ENCODE data around the gene CDSN.

The CDSN gene

DNA sequence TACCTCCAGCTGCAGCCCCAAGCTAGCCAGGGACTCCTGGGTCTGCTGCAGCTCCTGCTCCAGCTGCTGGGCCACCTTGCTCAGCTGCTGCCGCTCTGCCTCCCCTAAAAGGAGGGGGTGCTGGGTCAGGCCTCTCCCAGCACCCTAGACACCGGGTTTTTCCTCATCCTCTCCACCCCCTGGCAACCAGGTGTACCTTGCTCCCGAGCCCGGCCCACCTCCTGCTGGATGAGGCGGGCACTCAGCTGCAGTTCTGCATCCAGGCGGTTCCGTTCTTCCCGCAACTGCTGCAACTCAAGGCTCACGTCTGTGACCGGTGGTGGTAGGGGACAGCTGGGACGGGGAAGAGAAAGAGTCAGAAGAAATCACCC is 24.7 kb upstream of the CDSN start:
- no peak for DNase-seq

DNA sequence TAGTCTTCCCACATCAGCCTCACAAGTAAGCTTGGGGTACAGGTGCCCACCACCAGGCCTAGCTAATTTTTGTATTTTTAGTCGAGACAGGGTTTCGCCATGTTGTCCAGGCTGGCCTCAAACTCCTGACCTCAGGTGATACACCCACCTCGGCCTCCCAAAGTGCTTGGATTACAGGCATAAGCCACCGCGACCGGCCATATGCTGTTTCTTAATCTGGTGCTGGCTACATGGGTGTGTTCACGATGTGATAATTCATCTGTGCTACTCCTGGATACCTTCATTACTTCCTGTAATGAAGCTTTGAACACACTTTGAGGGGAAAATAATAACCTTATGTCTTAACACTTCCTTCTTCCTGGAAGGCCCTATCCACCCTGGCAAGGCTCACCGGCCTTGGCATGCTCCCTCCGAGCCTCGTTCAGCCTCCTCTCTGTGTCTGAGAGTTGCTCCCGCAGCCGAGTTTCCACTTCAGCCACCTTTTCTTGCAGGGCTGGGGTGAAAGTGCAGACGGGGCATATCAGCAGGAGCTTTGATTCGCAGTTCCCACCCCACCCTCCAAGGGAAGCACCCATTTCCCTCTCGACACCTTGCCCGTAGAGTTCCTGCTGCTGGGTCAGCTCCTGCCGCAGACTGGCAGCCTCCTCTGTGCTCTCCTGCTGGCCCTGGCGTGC is 24.2 kb upstream of the CDSN start:
- DNase-seq = no peak

DNA sequence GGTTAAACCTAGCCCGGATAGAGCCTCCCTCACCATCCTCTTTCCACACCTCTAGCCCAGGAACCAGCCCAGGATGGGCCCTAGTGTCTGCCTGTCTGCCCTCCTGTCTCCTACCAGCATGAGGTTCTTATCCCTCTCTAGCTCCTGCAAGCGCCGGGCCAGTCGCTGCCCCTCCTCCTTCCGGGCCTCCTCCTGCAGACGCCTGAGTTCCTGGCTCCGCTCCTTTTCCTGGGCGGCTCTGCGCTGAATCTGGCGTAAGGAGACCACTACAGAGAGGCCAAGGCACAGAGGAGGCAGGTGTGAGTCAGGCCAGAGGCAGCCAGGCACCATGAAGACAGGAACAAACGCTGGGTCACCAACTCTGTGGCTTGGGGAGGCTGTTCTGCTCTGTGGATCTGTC is 22.9 kb upstream of the CDSN start:
- no peak for DNase-seq

DNA sequence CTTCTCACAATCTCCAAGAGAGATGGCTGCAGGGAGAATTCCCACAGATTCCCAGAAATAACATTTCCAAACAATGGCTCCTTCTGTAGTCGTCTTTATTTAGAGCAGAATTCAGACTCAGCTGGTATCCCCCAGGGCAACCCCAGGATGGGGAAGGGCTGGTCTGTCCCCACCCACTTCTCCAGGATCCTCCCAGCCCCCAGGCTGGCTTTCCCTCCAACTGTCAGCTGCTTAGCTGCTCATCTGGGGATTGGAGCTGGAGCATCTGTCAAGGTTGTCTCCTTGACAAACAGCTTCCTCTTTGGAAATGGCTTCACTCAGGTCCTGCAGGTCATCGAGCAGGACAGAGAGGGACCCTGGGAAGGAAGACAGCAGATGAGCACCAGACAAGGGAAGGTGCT is 22.1 kb upstream of the CDSN start:
- DNase-seq = no peak

DNA sequence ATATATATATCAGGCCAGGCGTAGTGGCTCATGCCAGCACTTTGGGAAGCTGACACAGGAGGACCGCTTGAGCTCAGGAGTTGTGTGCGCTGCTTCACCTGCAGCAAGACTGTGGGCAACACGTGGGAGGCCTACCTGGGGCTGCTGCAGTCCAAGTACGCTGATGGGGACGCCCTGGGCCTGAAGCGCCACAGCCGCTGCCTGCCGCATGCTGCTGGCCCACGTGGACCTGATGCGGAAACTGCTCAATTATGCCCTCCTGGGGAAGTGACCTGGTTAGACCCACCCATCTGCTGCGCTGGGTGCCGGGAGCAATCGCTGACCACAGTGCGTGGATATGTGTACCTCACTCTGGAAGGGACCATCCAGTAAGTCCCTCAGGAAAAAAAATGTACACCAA is 20.4 kb upstream of the CDSN start:
- DNase-seq = no peak

DNA sequence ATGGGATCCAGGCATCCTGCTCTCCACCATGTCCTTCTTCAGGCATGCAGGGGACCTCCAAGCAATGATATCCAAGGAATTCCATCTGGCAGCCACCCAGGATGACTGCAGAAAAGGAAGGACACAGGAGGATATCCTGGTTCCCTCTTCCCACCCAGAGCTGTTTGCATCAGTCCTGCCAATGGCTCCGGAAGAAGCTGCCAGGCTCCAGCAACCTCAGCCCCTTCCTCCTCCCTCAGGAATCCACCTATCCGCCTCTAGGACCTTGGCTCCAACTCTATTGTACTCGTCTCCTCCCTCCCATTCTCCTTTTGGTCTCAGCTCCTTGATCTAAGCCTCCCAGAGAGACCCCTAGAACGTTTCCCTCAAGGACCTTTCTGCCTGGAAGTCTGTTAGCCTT is 19.4 kb upstream of the CDSN start:
- DNase-seq = no peak

DNA sequence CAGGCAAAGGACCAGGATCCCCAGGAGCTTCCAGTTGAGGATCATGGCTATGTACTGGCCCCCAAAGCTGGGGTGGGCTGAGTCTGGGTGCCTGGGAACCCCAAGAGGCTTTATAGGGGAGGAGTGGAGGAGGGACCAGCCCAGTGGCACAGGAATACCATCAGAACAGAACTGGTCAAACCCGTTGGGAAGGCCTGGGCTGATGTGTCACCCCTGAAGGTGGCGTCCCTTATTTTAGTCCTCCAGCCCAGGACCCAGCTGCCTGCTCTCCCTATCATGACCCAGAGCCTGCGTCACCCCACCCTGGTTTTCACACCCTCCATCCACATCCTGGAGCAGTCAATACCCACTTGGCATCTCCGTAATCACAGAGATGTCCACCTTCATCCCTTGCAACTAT is 18.7 kb upstream of the CDSN start, which contains the start of gene PSORS1C2:
Gene PSORS1C2, minus strand, starts transcription at position 85 of the 400 bp plus-strand sequence. Its CDS starts 40 bp downstream, at position 45.
- DNase-seq = no peak

DNA sequence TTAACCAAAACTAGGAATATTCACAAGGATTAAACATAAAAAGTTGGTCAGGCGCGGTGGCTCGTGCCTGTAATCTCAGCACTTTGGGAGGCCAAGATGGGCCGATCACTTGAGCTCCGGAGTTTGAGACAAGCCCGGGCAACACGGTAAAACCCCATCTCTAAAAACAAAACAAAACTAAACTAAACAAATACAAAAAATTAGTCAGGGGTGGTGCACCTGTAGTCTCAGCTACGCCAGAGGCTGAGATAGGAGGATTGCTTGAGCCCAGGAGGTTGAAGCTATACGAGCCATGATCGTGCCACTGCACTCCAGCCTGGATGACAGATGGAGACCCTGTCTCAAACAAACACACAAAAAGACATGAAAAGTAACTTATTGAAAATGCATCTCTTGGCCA is 15.5 kb upstream of the CDSN start:
- no peak for DNase-seq

DNA sequence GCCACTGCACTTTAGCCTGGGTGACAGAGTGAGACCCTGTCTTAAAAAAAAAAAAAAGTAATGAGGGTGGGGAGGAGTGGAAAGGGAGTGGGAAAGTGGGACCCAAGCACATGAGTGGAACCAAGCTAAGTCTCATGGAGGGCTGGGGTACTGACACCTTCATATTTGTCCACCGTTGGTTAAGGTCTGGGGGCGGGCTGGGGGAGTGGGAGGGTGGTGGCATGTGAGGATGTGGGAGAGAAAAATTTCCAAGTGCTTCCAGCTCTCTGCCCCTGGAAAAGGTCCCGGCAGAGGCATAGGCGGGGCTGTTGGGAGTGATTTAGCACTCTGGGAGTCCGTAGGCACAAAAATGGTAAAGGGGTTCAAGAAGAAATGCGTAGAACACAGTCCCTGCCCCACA is 12.6 kb upstream of the CDSN start:
- DNase-seq = no peak

DNA sequence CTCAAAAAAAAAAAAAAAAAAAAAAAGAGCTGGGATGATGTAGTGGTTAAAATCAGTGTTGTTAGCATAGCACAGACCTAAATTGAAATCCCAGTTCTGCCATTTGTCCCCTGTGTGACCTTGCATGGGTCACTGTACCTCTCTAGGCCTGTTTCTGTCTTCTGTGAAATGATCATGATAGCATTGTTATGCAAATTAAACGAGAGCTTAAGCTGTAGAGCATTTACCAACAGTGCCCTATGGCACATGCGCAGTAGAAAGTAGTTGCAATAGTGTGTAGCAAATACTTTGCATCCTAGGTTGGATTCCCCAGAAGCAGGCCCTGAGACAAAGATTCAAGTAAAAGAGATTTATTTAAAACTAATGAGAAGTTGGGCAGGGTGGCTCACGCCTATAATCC is 11.3 kb upstream of the CDSN start:
- no peak for DNase-seq

DNA sequence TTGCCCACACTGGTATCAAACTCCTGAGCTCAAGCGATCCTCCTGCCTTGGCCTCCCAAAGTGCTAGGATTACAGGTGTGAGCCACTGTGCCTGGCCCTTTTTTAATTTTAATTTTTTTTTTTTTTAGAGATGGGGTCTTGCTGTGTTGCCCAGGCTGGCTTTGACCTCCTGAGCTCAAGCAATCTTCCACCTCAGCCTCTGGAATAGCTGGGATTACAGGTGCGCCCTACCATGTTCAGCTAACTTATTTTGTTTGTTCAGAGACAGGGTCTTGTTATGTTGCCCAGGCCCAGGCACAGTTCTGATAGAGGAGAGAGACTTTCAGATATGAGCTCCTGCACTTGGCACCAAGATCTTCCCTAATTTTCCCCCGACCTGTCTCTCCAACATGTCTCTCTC is 10.5 kb upstream of the CDSN start:
- no peak for DNase-seq

DNA sequence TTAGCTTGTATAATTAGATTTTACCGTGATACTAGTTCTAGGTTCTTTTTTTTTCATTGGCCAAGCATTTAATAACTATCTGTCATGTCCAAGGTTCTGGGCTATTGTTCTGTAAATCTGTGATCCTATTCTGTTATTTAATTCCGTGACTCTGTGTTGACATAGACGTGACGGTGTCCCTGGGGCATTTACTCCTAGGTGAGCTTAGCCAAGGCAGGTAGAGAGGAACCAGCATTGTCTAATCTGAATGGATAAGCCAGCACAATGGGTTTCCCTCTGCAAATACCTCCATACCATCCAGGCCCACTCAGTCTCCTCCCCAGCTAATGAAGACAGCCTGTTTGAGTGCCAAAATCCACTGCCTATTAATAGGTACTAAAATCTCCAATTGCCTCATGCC is 8.9 kb upstream of the CDSN start:
- DNase-seq = no peak

DNA sequence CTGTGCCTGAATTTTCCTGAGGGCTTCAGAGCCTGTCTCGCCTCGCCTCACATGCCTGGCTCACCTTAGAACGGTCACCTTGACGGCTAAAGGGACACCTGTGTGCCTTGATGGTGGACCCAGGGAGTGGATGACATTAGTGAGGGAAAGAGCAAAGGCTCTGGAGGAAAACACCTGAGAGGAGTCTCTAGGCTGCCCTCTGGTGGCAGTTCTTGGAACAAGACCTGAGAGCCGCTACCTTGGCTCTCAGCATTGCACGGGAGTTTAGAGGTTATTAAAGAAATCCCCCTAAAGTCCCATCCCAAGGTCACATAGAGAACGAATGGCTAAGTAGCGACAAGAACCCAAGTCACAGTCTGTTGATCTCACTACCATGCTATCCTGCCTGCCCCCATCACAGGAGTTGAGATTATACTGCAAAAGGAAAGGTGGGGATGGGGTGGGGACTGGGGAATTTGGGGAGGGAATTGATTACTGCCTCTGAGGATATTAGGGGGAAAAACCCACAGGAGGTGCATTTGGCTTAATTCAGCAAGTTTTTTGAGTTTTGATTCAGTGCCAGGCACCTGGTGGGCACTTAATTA is 7.9 kb upstream of the CDSN start:
- DNase-seq = no peak

DNA sequence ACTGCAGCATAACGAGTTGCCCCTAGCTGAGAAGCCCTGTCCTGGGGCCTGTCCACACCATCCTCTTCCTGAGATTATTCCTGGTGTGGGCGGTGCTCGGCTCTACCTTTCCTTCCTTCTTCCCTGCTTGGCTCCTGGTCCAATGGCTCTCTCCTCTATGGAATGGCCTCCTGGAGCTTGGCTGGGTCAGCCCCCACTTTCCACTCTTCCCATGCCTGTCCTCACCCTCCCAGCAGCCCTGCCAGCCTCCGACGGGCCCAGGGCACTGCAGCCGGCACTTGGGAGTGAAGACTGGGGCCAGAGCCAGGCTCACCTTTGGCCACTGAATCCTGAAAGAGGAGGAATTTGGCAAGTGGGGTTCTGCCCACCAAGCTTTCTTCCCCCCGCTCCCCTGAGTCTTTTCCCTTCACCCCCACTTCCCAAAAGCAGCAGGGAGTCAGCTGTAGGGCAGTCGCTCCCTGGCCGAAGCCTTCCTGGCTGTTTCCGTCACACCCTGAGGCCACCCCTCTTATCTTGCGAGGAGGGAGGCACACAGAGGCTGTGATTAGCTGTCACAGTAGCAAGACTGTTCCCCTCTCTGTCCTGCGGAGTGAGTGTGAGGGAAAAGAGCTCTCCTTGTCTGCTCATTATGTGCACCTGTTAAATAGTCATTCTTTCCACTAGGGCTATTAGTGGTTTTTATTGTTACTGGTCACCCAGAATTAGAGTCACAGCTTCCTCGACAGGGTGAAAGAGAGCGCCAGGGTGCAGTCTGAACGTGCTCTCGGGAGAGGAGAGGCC is 6.3 kb upstream of the CDSN start:
- no peak for DNase-seq

DNA sequence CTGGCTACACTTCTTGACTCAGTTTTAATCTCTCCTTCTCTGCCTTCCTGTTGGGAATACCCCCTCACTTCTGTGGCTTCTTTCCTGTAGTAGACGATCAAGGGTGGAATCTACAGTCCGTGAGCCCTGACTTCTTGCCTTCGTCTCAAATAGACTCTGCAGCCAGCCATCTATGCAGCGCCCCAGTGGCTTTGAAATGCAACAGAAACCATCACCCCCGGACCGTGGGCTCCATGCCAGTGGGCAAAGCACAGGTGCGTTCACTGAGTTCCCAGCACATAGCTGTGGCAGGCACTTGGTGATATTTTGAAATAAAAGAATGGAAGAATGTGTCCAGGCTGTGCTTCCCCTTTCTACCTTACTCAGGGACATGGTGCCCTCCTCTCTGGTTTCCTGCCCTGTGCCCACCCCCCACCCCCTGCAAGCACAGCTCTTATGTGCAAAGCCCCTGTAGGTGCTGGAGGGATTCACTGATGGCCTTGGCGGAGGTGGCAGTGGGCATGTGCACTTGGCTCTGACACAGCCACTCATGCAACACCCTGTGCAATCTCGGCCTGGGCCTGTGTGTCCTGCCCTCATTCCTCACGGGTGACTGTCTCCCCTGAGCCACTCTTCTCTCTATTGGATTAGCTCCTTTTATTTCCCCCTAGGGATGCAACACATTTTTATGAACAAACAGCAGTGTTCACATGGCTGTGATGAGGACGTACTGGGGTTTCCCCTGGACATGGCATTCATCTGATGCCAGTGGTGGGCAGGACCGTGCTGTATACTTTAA is 5.5 kb upstream of the CDSN start:
- no peak for DNase-seq

DNA sequence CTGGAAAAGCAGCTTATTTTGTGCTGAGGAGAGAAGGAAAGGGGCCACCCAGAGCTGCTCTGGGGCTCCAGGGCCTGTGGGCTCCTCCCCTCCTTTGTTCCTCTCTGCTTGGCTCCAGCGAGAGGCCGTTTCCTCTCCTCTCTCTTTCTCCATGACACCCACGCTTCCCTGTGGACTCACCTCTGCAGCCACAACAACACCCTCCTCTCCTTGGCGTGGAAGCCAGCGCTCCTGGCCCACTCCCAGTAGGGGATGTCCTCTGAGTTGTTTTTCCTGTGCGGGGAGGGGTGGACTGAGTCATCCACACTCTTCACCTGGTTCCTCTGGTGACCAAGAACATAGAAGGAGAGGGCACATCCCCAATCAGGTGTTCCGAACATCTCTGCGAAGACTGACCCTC is 4.9 kb upstream of the CDSN start:
- no peak for DNase-seq

DNA sequence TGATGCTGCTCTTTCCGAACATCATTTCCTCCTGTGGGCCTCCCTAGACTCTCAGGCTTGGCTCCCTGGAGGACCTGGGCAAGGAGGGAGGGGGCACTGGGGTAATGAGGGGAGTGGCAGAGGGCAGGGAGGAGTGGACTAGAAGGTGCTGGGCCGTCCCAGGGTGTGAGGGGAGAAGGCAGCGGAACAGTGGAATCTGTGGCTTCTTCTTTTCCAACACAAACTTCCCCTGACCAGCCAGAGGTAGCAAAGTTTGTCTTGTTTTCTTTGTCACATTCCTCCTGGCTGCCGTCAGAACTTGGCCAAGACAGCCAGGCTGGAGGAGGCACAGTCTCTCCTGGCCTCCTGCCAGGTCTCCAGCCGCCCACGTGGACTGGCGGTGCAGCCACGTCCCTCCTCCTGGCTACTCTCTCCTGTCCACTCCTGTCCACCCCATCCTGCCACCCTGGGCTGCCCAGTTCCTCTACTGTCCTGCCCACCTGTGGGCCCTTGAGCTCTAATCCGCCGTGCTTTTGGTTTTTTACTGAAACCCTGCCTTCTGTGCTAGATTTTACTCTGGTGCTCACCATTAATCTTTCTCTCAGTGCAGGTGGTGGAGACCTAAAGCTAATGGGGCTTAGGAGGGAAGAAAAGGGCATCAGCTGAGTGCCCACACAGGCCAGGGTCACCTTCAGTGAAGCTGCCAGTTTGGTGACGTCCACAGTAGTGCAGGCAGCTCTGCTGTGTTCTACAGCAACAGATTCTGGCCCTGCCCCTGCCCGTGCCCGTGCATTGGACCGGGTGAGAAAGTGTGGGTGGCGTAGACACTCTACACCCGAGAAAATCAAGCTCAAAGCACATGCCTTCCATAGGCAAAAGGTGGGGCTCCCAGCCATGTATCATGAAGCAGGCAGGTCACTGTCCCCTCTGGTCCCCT is 2.8 kb upstream of the CDSN start:
- no peak for DNase-seq

DNA sequence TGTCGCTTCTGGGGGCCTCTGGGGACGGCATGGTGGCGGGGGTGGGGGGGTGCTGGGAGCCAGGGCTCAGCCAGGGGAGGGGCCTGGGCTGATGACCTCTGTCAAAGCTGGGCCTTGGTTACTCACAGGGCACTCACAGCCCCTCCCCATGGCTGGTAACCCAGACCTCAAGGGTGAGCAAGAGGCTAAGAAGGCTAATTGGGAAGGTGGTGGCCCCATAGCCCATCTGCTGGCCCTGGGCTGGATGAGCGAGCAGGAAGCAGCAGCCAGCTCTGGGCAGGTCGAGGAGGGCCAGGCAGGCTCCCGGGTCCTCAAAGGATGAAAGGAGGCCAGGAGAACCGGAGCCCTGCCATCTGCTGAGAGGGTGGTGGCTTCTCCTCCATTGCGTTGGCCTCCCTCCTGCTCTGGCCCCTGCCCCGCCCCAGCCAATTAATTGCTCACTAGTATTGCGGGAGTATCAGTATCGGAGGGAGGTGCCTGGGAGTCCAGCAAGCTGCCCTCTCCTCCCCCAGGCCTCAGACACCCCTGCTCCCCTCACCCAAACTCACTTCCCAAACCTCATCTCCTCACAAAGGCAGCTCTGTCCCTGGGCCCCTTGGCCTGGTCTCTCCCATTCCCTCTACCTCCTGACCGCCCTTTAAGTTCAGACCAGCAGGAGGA is 1.0 kb upstream of the CDSN start:
- DNase-seq = no peak

DNA sequence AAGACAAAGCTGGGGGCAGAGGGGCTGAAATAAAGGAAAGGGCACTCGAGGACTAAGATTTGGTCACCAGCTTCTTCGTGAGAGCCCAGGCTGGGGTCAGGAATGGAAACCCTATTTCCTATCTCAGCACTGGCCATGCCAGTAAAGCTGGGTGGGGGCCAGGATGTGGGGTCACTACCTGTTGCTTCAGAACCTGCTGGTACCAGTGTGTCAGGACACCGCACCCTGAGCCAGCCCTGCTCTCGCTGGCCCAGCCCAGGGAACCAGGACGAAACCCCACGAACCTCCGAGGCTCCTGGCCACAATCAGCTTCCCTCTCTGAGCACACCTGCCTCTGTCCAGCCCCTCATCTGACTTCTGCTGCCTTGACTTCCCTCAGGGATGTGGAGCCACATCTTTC is 2.1 kb downstream of the CDSN start:
- DNase-seq = no peak

DNA sequence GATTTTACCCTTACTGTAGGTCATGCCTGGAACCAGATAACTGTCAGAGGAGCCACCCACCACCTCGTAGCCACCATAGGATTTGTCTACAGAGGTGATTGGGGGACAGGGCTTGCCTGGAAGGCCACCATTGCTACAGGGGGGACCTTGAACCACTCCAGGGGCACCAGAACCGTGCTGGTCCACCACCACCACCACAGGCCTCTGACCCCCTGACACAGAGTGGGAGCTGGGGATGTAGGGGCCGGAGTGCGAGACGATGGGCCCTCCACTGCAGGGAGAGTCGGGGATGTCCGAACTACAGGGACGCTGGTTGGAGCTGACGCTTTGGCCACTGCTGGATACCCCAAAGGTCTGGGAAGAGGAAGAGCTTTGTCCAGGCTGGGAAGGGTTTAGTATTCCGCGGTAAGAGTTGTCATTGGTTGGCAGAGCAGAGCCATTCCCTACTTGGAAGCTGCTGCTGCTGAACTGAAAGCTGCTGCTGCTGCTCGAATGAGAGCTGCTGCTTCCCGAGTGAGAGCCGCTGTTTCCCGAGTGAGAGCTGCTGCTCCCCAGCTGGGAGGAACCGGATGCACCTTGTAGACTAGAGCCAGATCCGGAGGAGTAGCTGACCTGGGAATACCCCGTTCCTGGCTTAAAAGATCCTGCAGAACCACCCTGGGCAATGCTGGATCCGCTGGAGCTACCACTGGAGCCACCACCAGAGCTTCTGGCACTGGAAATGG is 3.4 kb downstream of the CDSN start:
- DNase-seq = no peak

DNA sequence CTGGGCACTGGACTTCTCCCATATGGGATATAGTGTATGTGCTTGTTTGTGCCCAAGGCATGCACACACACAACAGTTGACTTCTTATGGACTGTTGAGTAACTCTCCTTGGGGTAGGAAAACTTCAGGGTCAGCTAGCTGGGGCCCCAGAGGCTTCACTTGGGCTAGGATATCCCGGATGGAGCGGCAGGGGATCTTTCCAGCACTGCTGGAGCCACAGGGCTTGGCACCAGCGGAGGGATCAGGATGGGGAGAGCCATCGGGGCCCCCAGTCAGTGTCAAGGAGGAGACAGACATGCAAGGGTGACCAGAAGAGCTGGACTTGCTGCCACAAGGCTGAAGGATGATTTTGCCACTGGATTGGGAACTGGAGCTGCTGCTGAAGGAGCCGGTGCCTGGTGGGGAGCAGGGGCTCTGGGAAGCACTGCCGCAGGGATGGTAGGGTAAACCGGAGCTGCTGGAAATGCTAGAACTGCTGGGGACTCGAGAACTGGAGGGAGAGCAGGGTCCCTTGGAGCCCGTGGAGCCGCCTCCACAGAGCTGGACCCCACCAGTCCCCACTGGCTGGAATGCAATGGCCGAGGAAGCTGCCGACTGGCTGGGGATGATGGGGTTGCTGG is 4.2 kb downstream of the CDSN start:
- DNase-seq = no peak
